Stimulated activated CD4-positive, alpha-beta T cell treated with anti-CD3 and anti-CD28 coated beads, Interleukin-2, amount 100 ng/mL, for 48 hours (primary cell): ENCODE data around the gene CASP7.

Experiments
- DNase-seq, 2 donors: peaks; one replicate each; pipeline ENCODE4 v3.0.0-alpha.2; 2020

Gene CASP7

GRCh38 chr10:113666682-113667252 is 12.9 kb upstream of the CASP7 start:
- DNase-seq, result no peak

DNA sequence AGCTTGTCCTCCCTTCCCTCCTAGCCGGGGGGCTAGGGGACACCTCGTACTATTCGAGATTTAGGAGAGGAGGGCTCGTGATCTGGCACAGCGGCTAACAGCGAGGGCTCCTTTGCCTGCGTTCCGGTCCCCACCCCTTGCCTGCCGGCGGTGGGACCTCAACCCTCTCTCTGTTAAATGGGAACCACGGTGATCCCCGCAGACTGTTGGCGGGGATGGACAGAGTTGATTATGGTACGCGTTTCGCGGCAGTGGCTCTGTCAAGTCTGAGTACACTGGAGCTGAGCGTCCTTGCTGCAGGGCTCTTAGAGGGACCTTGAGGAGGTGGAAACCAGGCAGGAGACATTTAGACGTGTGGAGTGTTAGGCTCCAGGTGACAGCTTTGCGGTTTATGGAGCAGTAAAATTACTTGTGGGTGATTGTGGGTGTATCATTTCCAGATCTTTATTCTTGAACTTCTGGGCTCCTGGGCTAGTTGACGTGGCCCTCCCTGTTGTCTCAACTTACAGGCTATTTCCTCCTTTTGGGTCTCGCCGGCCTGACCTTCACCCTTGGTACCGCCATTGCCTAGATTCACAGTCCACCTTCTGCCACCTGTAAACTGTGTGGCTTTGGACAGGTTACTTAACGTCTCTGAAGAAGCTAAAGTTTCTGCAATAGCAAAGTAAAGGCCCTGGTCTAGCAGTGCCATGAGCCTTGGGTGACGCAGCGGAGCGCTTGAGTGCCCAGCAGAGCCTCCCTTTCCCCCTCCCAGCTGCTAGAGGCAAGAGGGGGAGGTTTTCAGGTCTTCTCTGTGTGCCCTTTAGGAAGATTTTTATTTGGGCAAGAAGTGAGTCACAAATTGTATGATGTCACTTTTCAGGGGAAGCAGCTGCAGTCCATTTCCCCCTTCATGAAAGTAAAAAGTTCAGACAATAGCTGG is 739 bp downstream of the CASP7 start:
- DNase-seq, result peak; percentile 19 to 20

DNA sequence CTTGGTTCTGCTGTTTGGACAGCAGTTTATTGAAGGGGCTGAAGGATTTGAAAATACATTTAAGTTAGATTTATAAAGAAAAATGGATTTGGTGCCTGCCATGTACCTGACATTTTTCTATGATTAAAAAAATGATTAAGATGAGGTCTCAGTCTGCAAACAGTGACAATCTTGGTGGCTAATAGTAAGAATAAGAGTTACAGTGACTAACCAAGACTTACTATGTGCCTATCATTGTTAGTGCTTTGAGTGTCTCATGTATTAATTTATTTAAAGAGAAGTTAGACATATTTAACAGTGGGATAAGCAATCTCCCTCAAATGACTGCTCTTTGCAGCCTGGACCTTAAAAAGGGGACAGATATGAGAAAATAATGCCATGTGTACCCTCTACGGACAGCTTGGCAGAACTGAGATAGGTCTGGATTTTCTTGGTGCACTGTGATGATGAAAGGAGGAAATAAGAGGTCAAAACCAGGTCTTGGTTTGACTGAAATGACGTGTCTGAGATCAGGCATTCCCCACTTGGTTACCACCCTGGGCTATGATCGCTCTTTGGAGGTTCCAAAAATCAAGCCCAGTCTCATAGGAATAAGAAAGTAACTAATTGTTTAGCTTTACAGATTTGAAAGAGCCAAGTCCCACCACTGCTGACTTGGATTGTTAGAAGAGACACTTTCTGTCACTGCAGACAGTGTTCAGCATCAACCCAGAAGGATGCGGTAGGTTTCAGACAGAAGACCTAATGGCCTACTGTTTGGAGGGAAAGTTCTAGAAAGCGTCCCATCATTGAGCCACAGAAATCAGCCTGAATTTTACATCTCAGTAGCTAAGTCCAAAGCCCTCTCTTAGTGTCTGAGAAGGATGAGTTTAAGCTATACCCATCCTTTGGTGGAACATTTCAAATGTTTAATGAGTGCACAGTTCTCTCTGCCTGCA is 2.1 kb downstream of the CASP7 start:
- DNase-seq, result peak; percentile 14 to 30

GRCh38 chr10:113683300-113683699 is 3.6 kb downstream of the CASP7 start:
- no peak for DNase-seq

GRCh38 chr10:113686028-113686427 is 6.3 kb downstream of the CASP7 start:
- DNase-seq, result no peak

GRCh38 chr10:113687037-113687436 is 7.3 kb downstream of the CASP7 start:
- no peak for DNase-seq

GRCh38 chr10:113689057-113689456 is 9.3 kb downstream of the CASP7 start:
- no peak for DNase-seq

DNA sequence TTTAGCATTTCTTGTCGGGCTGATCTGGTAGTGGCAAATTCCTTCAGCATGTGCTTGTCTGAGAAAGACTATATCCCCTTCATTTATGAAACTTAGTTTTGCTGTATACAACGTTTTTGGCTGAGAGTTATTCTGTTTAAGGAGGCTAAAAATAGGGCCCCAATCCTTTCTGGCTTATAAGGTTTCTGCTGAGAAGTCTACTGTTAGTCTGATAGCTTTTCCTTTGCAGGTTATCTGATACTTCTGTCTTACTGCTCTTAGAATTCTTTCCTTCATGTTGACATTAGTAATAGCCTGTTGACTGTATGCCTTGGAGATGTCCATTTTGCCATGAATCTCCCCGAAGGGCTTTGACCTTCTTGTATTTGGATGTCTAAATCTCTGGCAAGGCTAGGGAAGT is 9.9 kb downstream of the CASP7 start:
- no peak for DNase-seq

DNA sequence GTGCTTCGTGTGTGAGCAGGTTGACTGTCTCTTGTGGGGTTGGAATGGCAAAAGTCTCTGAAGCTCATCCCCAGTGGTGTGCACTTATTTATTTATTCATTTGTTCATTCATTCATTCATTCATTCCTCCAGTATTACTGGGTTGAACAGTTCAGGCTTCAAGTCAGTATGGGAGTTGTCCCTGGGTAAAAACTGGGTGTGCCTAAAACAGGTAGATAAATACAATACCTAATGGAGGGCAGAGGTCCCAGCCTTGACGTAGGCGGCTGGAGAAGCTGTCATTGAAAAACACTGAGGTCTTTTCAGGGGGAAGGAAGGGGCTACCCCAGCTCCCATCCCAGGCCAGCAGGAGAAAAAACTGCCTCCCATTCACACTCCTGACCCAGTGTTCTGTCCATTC is 11.0 kb downstream of the CASP7 start:
- no peak for DNase-seq

DNA sequence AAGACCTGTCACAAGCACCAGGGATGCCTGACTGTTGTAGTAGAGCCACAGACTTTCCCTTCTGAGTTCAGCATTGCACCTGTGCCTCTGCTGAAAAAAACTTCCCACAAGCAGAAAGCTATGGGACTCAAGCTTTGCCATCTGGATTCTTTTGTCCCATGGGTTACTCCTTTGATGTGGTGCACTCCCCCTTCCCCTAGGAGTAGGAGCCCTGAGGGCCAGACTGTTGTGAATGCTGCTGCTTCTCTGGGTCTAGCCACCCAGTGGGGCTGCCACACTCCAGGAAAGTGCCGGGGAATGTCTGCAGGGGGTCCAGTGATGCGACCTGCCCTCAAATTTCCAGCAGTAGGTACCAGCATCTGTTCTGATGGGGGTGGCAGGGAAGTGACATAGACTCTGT is 11.7 kb downstream of the CASP7 start:
- no peak for DNase-seq

GRCh38 chr10:113692271-113692670 is 12.6 kb downstream of the CASP7 start:
- DNase-seq, result no peak

DNA sequence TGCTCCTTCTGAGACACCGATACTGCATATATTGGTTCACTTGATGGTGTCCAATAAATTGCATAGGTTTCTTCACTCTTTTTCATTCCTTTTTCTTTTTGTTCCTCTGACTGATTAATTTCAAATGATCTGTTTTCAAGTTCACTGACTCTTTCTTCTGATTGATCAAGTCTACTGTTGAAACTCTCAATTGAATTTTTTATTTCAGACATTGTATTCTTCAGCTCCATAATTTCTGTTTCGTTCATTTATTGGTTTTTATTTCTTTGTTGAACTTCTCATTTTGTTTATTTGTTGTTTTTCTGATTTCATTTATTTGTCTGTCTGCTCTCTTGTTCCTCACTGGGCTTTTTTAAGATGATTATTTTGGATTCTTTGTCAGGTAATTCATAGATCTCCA is 13.6 kb downstream of the CASP7 start:
- no peak for DNase-seq

DNA sequence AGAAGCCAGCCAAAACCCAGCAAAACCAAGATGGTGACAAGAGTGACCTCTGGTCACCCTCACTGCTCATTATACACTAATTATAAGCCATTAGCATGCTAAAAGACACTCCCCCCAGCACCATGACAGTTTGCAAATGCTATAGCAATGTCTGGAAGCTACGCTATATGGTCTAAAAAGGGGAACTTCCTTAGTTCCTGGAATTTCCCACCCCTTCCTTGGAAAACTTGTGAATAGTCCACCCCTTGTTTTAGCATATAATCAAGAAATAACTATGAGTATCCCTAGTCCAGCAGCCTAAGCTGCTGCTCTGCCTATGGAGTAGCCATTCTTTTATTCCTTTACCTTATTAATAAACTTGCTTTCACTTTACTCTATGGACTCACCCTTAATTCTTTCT is 16.0 kb downstream of the CASP7 start:
- DNase-seq, result no peak

GRCh38 chr10:113697595-113697994 is 17.9 kb downstream of the CASP7 start:
- DNase-seq, result no peak

GRCh38 chr10:113704637-113705343 is 25.1 kb downstream of the CASP7 start:
- DNase-seq, result peak in 1 of 2 donors; percentile 13

- no peak for DNase-seq
Measured at GRCh38 chr10:113705344-113705652, 25.6 kb downstream of the CASP7 start.

GRCh38 chr10:113706623-113707022 is 26.9 kb downstream of the CASP7 start:
- DNase-seq, result no peak

DNA sequence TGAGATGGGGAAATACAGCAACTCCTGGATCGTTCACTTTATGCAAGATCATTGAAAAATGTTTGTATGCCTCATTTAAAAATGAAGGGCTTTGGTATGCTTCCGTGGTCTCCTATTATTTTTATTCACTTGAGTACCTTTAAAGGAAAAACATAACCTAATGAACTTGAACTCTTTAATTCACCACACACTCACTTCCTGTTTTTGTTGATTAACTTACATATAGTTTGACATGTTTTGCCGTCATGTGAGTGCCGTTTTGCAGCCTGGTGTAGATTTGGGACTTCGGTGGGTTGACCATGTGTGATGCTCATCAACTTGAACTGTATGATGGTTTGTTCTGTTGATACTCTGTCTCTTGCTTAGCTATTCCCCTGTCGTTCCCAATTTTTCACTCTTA is 28.9 kb downstream of the CASP7 start:
- DNase-seq, result no peak

DNA sequence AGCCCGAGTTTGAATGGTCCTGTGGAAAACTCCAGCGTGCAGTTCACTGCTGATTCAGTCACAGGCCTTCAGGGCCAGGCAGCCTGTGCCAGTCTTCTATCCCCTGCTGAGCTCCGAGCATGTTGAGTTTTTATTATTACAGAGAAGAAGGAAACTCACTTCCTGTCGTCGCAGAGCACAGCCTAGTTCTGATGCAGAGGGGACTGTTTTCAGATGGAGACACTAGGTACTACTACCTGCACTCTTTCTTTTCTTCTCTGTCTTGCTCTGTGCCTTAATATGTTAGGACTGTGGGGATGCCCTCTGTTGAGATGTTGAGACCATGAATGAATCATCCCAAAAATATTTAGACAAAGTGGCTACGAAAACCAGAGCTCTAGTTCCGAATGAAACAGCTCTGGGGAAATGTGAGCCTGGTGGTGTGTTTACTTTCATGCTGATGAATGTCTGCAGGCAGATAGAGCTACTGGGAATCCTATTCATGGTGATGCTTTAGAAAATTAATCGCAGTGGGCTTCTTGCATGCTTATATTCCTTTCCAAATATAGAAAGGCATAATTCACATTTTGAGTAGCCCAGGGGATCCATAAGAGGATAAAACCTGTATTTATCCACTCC is 29.6 kb downstream of the CASP7 start:
- no peak for DNase-seq

GRCh38 chr10:113711142-113711541 is 31.4 kb downstream of the CASP7 start:
- DNase-seq, result no peak

DNA sequence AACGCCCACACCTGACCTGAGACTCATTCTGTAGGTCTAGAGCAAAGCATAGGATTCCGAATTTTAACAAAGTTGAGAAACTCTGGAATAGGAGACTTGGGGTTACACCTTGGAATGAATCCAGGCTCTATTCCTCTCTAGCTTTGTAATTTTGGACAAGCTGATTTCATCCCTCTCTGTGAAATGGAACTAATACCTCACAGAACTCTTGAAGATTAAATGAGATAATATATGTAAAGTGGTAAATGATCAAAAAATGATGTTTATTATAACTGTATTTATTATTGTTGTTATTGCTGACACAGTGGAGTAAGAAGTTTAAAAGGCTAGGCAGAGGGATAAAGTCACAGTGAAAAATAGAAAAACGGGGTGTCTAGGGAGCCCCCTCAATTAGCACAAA is 32.3 kb downstream of the CASP7 start:
- no peak for DNase-seq
